ENCODE results near the gene TSLP.

TSLP gene

DNA sequence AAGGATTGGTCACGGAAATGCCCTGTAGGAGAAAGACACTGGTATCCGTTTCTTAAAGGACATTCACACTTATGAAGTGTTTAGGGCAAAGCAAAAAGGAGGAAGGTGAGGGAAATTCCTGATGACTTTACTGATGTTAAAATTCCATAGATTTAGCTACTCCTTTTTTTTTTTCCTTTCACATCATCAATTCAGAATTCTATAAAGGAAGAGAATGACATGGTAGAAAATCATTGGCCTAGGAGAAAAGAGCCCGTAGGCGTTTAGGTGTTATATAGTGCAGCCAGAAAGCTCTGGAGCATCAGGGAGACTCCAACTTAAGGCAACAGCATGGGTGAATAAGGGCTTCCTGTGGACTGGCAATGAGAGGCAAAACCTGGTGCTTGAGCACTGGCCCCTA is at the start of gene TSLP:
Gene TSLP (plus strand): TSS at position 301 of the 400 bp plus-strand sequence. CDS start 178 bp downstream, outside the sequence.
- no peak for DNase-seq (ENCODE audit: low spot score)

DNA sequence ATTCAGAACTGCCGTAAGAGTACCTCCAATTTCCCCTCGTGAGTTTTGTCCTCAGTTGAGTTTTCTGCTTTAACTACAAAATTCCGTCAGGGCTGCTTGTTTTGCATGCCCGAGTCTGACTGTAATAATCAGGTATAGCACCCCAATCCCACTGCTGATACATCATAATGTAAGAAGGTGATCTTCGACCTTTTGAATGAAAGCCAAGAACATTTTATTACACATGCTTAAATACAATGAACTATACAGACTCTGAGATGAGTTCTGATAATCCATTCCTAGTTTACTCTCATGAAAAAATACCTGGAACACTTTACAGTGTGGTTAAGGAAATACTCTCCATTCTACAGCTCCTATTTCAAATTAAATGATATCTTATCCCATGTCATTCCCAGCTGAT is 49.2 kb upstream of the TSLP start:
- no peak for DNase-seq (ENCODE audit: low spot score)

DNA sequence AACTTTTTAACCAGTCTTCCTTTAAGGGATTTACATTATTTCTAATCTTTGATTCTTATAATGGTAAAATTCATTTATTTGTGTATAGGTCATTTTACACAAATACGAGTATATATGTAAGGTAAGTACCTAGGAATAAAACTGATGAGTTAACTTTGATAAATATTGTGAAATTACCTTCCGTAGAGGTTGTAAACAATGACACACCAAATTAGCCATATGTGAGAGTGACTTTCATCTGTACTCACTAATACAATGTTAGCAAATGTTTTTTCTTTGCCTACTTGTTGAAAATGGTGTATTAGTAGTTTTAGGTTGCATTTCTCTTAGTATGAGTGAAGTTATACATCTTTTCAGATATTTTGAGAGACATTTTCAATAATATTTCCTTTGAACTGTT is 42.6 kb upstream of the TSLP start:
- DNase-seq (ENCODE audit: low spot score), result no peak

DNA sequence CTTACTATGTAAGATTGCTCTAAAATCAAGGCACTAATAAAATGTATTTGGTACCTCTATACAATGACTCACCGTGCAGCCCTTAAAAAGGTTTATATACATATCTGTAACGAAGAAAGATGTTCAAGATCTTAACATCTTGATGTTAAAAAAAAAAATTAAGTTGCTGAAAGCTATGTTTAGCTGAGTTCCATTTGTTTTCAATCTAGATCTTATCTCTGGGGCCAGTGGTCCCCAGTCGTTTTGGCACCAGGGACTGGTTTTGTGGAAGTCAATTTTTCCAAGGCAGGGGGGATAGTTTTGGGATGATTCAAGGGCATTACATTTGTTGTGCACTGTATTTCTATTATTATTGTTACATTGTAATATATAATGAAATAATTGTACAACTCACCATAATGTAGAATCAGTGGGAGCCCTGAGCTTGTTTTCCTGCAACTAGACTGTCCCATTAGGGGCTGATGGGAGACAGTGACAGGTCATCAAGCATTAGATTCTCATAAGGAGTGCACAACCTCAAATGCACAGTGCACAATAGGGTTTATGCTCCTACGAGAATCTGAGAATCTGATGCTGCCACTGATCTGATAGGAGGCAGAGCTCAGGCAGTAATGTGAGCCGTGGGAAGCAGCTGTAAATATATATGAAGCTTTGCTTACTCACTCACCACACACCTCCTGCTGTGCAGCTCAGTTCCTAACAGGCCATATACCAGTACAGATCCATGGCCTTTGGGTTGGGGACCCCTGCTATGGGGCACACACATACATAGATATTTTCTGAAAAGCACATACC is 27.6 kb upstream of the TSLP start:
- no peak for DNase-seq (ENCODE audit: low spot score)

DNA sequence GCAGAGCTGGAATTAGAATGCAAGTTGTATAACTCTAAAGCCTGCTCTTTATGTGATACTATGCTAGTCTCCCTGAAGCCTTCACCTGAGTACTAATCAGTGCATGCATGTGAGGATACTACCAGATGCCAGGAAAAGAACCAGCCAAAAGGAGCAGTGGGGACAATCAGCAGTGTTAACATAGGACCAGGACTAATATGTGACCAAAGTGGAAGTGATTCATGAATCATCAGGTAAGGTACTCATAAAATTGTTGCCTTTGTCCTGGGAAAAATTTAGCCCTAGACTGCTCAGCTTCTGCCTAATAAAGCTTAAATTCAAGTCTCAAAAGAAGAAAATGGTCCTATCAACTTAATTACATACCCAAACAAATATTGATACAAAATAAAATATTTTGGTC is 13.4 kb upstream of the TSLP start:
- no peak for DNase-seq (ENCODE audit: low spot score)

DNA sequence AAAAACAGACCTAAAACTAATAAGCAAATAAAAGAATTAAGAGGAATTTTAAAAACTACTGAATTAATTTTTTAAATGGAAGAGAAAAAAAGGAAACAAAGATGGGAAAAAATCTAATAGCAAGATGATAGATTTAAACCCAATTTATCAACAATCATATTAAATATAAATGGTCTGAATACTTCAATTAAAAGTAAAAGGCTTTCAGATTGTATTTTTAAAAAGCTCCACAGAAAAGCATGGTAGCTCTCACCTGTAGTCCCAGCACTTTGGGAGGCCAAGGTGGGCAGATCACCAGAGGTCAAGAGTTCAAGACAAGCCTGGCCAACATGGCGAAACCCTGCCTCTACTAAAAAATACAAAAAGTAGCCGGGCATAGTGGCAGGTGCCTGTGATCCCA is 11.3 kb upstream of the TSLP start:
- no peak for DNase-seq (ENCODE audit: low spot score)

DNA sequence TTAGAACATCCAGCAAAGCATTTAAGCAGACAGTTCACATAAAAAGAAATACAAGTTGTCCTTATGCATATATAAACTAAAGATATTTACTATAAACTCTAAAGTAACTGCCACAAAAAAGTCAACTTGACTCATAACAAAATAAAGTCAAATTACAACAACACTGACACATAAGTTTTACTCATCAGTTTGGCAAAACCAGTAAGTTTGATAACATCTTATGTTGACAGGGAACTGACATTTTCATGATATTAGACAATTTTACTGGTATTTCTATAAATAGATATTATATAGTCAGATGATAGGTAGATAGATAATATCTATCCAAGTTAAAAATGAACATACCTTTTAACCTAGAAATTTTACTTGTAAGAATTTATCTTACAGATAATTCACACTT is 9.9 kb upstream of the TSLP start:
- no peak for DNase-seq (ENCODE audit: low spot score)

DNA sequence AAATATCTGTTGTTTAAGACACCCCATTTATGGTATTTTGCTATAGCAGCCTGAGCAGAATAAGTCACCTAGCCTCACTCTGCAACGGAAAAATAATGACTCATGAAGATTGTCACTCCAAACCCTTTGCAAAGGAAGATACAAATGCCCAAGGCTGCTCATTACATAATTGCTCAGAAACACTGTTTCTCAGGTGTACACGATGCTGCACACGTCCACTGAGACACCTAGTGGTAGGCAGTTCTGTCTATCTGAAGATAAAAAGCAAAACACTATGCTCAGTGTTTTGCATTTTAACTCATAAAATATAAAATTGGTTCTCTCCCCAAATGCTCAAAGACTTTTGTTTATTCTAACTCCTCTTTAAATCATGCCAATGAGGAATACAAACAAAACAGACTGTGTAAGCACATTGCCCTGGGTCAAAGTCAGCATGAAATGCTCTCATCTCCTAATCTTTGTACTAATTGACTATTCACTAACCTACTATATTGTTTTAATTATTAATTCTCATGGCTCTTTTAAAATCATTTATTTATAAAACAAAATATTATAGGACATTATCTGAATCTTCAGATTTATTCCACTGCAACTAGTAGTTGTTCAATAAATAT is 7.7 kb upstream of the TSLP start:
- DNase-seq (ENCODE audit: low spot score), result no peak

DNA sequence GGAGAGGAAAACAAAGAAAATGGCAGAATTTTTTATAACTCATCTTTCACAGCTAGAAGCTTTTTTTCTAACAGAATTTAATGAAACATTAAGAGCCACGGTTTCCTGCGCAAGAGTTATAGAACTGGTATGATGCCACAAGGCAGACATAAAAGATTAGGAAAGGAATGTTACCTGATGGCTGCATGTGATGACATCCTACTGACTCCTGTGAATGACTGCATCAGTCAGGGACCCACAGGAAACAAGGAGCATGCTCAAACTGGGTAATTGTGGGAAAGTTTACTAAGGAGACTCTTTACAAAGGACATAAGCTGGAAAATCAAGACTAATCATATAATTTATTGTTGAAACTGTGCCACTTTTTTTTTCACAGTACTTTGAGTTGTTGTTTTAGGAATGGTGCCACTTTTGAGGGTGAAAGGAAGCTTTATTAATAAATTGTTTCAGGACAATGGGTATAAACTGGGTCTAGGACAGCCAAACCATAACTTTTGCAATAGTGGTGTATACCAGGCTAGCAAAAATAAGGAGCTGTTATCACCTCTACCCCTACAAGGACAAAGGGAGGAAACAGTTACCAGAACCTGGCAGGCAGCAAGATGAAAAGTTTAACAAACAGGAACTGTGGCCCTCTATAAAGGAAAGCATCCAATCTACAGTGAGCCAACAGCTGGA is 5.1 kb upstream of the TSLP start:
- no peak for DNase-seq (ENCODE audit: low spot score)

DNA sequence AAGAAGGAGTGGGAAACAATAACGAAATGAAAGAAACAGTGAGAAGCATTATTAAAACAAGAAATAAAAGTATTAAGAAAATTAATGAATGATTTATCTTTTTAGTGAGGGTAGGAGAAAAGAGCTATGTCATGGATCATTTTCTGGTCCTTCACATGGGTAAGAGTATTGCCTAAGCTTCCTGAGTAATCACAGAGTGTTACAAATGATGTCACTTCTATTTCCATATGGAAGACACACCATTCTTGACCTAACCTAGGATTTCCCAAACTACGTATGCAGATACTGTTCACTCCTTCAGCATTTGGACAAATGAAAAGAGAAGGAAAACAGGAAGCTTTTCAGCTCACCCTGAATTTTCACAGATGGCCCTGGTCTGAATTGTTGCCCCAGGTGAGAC is 3.3 kb upstream of the TSLP start:
- no peak for DNase-seq (ENCODE audit: low spot score)

DNA sequence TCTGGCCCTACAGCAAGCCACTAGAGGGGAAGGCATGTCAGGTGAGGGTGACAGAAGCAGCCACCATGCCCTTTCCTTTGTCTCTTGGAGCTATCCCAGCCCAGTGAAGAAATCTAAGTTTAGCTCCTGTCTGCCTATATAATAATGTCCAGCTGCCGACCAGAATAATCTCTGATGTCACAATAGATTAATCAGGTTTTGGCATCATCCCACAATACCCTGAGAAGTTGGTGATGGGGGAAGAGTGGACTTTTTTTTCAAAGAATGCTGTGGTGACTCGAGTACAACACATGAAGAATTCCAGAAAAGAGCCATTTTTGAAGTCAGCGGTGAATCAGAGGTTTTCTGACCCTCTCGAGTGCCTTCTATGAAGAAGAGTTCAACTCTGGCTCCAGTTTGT is 1.7 kb upstream of the TSLP start:
- DNase-seq (ENCODE audit: low spot score), result no peak

DNA sequence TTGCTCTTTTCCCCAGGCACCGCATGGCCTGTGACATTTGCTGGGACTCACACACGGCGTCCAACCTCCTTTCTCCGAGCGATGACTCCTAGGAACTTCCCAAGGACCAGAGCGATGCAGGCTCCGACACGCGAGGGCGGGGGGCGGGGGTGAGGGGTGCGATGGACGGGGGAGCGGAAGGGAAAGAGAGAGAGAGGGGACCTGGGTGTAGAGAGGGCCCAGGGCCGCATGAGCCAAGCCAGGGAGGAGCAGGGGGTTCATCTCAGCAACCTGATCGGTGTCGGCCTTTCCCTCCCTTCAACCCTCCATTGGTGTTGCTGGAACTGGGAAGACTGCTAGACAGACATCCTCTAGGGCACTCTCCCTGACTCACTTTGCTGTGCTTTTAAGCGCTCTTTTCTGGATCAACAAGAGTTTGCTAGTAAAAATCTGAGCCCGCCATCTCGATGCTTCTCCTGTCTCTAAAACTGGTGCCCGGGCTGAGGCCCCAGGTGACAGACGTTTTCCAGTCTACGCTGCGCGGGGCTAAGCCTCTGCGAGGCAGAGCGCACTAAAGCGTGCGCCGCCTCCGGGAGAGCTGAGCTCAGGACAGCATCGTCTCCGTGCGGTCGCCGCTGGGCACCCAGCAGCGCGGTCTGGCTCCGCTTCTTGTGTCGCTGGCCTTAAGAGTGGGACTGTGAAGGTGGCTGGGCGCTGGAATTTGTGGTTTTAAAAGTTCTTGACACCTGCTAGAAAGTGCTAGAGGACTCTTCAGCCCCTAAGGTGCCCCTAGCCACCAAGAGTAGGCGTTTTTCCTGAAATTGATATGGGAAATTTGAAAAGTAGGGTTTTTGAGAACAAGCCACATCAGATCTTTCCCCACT is 1.0 kb upstream of the TSLP start:
- no peak for DNase-seq (ENCODE audit: low spot score)

DNA sequence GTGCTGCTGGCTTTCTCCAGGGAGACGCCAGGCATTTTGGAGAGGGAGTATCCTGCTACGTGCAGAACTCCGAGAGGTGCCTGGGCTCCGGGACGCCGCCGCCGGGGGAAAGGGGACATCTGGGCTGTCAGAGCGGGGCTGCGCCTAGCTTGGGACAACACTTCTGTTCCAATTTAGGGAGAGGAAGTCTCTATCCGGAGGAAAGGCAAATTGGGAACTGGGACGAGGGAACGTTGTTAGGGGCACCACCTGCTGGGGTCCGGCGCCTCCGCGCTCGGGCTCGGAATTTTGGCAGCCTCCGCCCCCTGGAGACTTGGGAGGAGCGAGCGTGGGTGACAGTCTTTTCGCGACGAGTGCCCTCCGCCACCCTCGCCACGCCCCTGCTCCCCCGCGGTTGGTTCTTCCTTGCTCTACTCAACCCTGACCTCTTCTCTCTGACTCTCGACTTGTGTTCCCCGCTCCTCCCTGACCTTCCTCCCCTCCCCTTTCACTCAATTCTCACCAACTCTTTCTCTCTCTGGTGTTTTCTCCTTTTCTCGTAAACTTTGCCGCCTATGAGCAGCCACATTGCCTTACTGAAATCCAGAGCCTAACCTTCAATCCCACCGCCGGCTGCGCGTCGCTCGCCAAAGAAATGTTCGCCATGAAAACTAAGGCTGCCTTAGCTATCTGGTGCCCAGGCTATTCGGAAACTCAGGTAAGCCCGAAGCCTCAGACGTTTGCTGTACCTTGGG is 1.6 kb downstream of the TSLP start:
- no peak for DNase-seq (ENCODE audit: low spot score)

DNA sequence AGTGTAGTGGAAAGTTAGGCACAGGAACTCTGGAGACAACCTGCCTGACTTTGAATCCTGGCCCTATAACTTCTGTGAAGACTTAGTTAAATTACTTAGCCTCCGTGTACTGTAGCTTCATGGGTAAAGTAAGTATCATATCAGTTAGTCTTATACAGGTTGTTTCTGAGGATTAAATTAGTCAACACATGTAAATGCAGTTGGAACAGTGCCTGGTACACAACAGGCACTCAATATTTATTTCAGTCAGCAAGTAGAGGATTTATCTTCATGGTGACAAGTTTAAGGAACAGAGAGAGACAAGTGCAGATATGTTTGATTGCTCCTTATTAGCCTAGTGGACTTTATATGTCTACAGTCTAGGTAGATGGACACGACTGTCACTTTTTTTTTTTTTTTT is 2.7 kb downstream of the TSLP start:
- DNase-seq (ENCODE audit: low spot score), result no peak

DNA sequence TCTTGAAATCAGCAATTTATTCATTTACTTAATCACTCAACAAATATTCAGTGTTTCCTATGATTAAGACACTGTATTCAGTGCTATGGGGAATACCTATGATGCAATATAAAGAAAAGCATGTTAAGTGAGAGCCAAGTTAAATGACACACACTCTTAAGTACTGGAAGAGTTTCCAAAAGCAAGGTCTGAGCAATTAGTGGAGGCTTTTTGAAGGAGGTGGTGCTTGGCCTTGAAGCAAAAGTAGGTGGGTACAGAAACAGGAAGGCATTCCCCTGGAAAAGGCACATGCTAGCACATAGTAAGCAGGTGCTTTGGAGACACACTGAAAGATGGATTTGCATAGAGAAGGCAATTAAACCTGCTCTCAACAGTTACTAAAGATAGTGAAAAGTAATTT is 4.0 kb downstream of the TSLP start:
- no peak for DNase-seq (ENCODE audit: low spot score)

DNA sequence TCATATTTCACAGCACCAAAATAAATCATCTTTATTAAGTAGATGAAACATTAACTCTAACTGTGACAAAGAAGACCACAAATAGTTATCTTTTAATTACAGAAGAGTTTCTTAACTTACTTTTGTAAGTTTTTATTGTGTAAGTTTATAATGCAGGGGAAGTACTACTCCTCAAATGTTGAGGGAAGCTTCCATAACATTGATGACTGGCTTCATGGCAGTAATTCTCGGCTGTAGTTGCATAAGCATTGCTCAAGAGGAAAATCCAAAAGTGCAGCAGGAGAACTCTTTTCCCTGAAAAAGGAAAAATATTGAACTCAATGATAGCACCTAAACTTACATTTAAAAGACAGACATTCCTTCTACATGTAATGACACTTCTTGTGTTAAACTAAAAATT is 4.6 kb downstream of the TSLP start:
- no peak for DNase-seq (ENCODE audit: low spot score)

DNA sequence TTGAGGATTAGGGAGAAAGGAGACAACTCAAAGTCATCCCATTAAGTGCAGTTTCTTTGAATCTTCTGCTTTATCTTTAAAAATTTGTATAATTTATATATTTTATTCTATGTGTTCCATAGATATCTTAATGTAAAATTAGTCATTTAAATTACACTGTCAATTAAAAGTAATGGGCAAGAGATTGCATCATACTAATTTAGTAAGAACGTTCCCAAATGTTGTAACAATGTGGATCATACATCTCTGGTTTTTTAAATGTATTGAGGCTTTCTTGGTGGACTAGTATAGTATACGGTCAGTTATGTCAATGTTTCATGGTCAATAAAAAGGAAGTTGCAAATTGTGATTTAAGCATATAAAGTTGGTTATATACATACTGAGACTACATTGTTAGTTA is 6.2 kb downstream of the TSLP start:
- no peak for DNase-seq (ENCODE audit: low spot score)

DNA sequence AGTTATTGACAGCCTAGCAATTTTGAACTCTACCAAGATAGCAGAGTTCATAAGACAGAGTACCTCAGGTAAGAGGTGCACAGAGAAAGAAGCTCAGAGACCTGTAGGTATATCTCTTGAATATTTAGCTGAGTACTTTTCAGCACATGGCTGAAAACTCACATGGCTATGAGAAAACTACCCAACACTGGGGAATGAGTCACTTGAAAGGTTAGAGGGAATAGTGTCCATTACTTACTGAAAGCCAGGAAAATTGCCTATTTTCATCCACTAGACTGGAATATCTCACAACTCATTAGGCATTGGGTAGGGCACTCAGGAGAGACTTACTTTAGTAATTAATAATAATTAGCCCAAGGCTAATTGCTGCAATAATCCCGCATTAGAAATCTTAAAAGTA is 8.3 kb downstream of the TSLP start:
- no peak for DNase-seq (ENCODE audit: low spot score)

DNA sequence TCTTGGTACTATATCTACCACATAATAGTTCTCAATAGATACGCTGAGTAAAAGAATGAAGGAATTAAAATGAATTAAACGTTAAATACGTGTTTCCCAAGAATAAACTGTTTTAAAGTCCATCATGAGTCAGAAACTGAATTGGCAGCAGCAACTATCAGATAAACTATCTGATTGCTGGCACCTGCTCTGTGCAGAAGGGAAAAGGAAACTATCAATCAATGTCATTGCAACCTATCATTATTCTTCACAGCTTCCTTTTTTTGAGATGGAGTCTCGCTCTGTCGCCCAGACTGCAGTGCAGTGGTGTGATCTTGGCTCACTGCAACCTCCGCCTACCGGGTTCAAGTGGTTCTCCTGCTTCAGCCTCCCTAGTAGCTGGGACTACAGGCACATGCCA is 11.8 kb downstream of the TSLP start:
- DNase-seq (ENCODE audit: low spot score), result no peak

DNA sequence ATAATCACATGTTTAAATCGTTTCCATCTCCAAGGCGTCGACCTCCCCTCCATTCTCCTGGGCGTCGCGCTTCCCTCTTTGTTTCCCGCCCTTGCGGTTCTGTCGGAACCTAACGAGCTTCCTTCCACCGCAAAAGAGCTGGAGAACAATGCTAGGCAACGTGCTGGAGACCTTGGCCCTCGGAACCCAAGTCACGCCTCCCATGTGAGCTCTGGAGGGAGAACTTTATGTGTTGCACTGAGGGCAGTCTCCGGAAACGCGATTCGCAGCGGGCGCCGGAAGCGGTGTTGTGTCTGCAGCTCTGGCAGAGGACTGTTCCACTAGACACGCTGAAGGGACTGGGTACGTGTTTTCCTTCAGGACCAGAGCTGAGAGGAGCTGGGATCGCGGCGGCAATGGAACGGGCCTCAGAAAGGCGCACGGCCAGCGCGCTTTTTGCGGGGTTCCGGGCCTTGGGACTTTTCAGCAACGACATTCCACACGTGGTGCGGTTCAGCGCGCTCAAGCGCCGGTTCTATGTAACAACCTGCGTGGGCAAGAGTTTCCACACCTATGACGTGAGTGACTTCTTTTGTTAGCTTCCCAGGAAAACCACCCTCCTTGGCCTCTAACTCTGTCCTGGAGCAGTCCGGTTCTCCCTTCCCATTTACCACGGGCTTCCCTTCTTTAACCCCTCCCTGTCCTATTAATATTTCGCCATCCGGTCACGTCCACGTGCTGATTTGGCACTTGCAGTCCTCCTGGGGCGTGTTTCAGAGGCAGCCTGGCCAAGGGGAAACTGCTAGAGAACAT is 20.7 kb downstream of the TSLP start, which contains the start of gene WDR36:
Gene WDR36 (plus strand): TSS at position 287 of the 792 bp plus-strand sequence. CDS start 109 bp downstream, at position 396.
- peak; percentile 85 for DNase-seq (ENCODE audit: low spot score)

DNA sequence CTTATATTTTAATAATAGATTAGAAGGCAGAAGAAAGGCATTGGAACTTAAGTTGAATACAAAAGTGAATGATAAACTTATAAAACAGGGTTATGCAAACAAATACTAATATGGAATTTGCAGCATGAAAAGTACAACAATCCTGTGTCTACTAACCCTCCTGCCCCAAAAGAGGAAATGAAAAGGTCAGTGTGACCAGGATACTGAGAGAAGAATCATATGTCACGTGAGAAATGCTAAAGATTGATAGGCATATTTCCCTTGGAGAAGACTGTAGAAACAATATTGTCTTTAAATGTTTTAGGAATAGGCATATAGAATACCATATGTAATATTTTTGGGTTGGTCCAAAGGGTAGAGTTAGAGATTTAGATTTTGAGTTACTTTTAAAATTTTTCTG is 24.5 kb downstream of the TSLP start:
- no peak for DNase-seq (ENCODE audit: low spot score)
